ENCODE measurements around the gene TMEM273.

DNA sequence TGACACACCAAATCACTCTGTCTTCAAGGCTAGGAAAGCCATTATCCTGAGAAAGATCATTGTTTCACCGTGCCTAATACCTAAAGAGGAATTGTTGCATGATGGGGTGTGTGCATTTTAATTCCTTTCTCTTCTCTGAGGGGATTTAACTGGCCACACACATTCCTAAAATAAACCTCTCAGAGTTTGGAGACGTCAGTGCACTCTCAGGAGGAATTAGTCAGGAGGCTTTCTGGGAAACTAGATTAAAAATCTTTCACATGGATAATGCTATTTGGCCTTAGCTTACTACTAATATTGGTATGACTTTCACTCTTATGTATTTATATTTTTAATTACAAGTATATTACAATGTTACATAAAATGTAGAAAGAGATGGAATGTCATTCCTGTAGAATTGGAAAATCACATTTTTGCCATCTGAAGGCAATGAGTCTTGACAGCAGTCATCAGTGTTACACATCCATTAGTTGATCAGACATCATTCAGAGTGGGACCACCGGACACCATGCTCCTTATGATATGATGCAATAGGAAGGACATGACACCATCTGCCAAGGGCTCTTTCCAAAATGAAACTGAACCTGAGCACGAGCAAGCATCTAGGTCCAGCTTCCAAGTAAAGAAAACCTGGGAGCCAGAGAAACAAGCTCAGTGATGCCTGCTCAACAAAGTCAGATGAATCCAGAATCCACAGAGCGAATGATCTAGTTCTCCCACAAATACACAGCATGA lies 43.1 kb upstream of the TMEM273 start:
- TF ChIP-seq, protein P1, sequence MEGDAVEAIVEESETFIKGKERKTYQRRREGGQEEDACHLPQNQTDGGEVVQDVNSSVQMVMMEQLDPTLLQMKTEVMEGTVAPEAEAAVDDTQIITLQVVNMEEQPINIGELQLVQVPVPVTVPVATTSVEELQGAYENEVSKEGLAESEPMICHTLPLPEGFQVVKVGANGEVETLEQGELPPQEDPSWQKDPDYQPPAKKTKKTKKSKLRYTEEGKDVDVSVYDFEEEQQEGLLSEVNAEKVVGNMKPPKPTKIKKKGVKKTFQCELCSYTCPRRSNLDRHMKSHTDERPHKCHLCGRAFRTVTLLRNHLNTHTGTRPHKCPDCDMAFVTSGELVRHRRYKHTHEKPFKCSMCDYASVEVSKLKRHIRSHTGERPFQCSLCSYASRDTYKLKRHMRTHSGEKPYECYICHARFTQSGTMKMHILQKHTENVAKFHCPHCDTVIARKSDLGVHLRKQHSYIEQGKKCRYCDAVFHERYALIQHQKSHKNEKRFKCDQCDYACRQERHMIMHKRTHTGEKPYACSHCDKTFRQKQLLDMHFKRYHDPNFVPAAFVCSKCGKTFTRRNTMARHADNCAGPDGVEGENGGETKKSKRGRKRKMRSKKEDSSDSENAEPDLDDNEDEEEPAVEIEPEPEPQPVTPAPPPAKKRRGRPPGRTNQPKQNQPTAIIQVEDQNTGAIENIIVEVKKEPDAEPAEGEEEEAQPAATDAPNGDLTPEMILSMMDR (IDR thresholded peaks at IDR 0.05): no peak
- no peak for TF ChIP-seq POLR2A (IDR thresholded peaks at IDR 0.05)
- TF ChIP-seq POLR2AphosphoS5 (IDR thresholded peaks at IDR 0.05): no peak

All from sigmoid colon (tissue), 4 donors.